HG03521 (cell line): ENCODE data around the gene FAM222A.

ENCODE experiments used
- ATAC-seq: cut with Tn5 transposase; IDR thresholded peaks from one replicate; pipeline ENCODE4 v1.9.1; 2021; ENCODE audit warnings: mild to moderate bottlenecking, moderate library complexity; ENCODE audit not compliant: unreplicated experiment

The FAM222A gene

GRCh38 chr12:109770861-109771670, 57.4 kb downstream of the FAM222A start:
- ATAC-seq, result no peak

GRCh38 chr12:109771746-109772621, 58.4 kb downstream of the FAM222A start:
- no peak for ATAC-seq

GRCh38 chr12:109772622-109773321, 59.1 kb downstream of the FAM222A start:
- ATAC-seq, result no peak

GRCh38 chr12:109773384-109774011, 59.9 kb downstream of the FAM222A start:
- ATAC-seq, result no peak

GRCh38 chr12:109775172-109775881, 61.7 kb downstream of the FAM222A start:
- no peak for ATAC-seq

GRCh38 chr12:109776624-109777023, 63.0 kb downstream of the FAM222A start:
- ATAC-seq, result no peak

GRCh38 chr12:109777544-109777943, 63.9 kb downstream of the FAM222A start:
- no peak for ATAC-seq

- ATAC-seq, result no peak
Measured at GRCh38 chr12:109778684-109779083, 65.1 kb downstream of the FAM222A start.

GRCh38 chr12:109779382-109779781, 65.8 kb downstream of the FAM222A start:
- ATAC-seq, result no peak

- ATAC-seq, result no peak
Measured at GRCh38 chr12:109781668-109782325, 68.2 kb downstream of the FAM222A start.

- ATAC-seq, result no peak
Measured at GRCh38 chr12:109782326-109782703, 68.7 kb downstream of the FAM222A start.

- ATAC-seq, result no peak
Measured at GRCh38 chr12:109783135-109783964, 69.7 kb downstream of the FAM222A start.

- ATAC-seq, result no peak
Measured at GRCh38 chr12:109783965-109784244, 70.3 kb downstream of the FAM222A start.

- ATAC-seq, result no peak
Measured at GRCh38 chr12:109785854-109786253, 72.2 kb downstream of the FAM222A start.

GRCh38 chr12:109786799-109787198, 73.2 kb downstream of the FAM222A start:
- ATAC-seq, result no peak

GRCh38 chr12:109789526-109790048, 76.0 kb downstream of the FAM222A start:
- no peak for ATAC-seq

- no peak for ATAC-seq
Measured at GRCh38 chr12:109792992-109793391, 79.4 kb downstream of the FAM222A start.

- no peak for ATAC-seq
Measured at GRCh38 chr12:109793411-109793810, 79.8 kb downstream of the FAM222A start.
